Measurements from ENCODE around the gene HEXIM2. TPM values are rescaled to one million over a fixed set of nuclear protein-coding genes. Genes with fewer than 3 reads are reported as not detected.

Gene HEXIM2
- total RNA-seq, 2 donors from 2014 or later, result 1.5 TPM; not detected in 1

- ATAC-seq (ENCODE audit: insufficient number of reproducible peaks, low FRiP score, low read depth), result no peak
- peaks cover 23 to 31% of the 10 kb centered on the region in 2 donors for H3K4me1 ChIP-seq (ENCODE audit: control insufficient read depth in 1 of 2, low read depth in 2 of 2)
- peak overlapping the region; percentile 62 to 82 for H3K27ac ChIP-seq
- DNase-seq (ENCODE audit: low spot score), result no peak
- no peaks in the 10 kb centered on the region for H3K9me3 ChIP-seq
- TF ChIP-seq CTCF (IDR thresholded peaks at IDR 0.05), result no peak
- no peaks in the 10 kb centered on the region for H3K27me3 ChIP-seq (replicated peaks; ENCODE audit: insufficient read depth)
- H3K36me3 ChIP-seq, result peaks cover 75% of the 10 kb centered on the region
- no peak overlapping the region for H3K4me3 ChIP-seq
Measured at GRCh38 chr17:45115015-45115625, 46.6 kb upstream of the HEXIM2 start.

DNA sequence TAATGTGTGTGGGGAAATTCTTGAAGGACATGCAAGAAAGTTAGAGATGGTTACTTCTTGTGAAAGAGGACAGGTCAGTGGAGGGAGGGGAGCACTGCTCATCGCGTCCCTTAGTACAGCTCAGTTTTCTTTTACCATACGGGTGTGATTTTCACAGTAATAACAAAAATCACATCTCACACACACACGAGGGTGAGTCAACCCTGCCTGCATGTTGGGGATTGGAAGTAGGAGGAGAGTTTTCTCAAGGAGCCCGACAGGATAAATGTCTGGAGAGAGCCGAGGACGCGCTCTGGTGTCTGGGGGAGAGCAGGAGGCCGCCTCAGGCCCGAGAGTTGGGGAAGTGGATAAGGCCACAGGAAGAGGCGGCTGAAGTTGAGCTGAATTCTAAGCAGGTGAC is 45.8 kb upstream of the HEXIM2 start:
- no peaks in the 10 kb centered on the region for H3K9me3 ChIP-seq
- peaks cover 81% of the 10 kb centered on the region for H3K36me3 ChIP-seq
- H3K27me3 ChIP-seq (replicated peaks; ENCODE audit: insufficient read depth), result no peaks in the 10 kb centered on the region
- H3K27ac ChIP-seq, result peak overlapping the region in 1 of 2 donors; percentile 10
- peaks cover 16 to 24% of the 10 kb centered on the region in 2 donors for H3K4me1 ChIP-seq (ENCODE audit: control insufficient read depth in 1 of 2, low read depth in 2 of 2)
- ATAC-seq (ENCODE audit: insufficient number of reproducible peaks, low FRiP score, low read depth) (no peak), DNase-seq (ENCODE audit: low spot score) (no peak)
- no peak for TF ChIP-seq CTCF (IDR thresholded peaks at IDR 0.05)
- no peak overlapping the region for H3K4me3 ChIP-seq

DNA sequence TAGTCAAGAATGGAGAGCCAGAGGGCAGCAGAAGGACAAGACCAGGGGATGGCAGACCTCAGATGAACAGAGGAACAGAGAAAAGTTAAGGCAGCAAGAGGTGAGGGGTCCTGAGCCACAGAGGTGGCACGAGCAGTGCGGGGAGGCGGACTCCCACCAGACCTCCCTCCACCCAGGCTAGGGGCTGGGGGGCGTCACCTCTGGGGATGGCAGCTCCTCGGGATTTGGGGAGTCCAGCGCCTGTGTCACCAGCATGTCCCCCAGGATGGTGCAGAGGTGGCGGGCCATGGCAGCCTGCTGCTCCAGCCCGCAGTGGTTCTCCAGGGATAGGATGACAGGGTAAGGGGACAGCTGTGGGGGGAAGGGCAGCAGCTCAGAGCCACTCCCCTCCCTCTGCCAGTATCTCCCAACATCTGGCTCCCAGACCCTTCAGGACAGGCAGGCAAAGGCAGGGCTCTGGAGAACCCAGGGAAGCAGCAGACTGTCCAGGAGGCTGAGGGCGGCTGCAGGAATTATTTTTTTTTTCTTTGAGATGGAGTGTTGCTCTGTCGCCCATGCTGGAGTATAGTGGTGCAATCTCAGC is 45.1 kb upstream of the HEXIM2 start:
- DNase-seq (ENCODE audit: low spot score) (no peak), ATAC-seq (ENCODE audit: insufficient number of reproducible peaks, low FRiP score, low read depth) (no peak)
- Histone ChIP-seq H3K36me3 (peaks cover 81% of the 10 kb centered on the region), H3K4me1 (ENCODE audit: control insufficient read depth in 1 of 2, low read depth in 2 of 2) (peaks cover 10 to 19% of the 10 kb centered on the region in 2 donors), H3K27ac (peak overlapping the region in 1 of 2 donors; percentile 10), H3K27me3 (replicated peaks; ENCODE audit: insufficient read depth) (no peaks in the 10 kb centered on the region), H3K9me3 (no peaks in the 10 kb centered on the region), H3K4me3 (no peak overlapping the region)
- TF ChIP-seq CTCF (IDR thresholded peaks at IDR 0.05), result no peak

DNA sequence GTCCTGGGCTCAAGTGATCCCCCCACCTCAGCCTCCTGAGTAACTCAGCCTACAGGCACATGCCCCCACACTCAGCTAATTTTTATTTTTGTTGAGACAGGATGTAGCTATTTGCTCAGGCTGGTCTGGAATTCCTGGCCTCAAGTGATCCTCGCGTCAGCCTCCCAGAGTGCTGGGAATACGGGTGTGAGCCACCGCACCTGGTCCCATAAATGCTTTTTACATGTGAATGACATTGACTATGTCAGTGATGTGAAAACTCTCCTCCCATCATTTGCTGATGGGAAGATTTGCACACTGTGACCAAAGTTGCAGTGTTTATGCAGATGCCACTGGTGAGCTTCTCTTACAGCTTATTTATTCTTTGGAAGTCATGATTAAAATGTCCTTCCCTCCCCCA is 44.3 kb upstream of the HEXIM2 start:
- no peaks in the 10 kb centered on the region for H3K9me3 ChIP-seq
- TF ChIP-seq CTCF (IDR thresholded peaks at IDR 0.05), result no peak
- peaks cover 76% of the 10 kb centered on the region for H3K36me3 ChIP-seq
- peaks cover 7 to 19% of the 10 kb centered on the region in 2 donors for H3K4me1 ChIP-seq (ENCODE audit: control insufficient read depth in 1 of 2, low read depth in 2 of 2)
- no peak for DNase-seq (ENCODE audit: low spot score)
- H3K27ac ChIP-seq, result no peak overlapping the region
- H3K27me3 ChIP-seq (replicated peaks; ENCODE audit: insufficient read depth), result no peaks in the 10 kb centered on the region
- ATAC-seq (ENCODE audit: insufficient number of reproducible peaks, low FRiP score, low read depth), result no peak
- no peak overlapping the region for H3K4me3 ChIP-seq

- Histone ChIP-seq H3K36me3 (peaks cover 69% of the 10 kb centered on the region), H3K4me1 (ENCODE audit: control insufficient read depth in 1 of 2, low read depth in 2 of 2) (peaks cover 12 to 19% of the 10 kb centered on the region in 2 donors), H3K27ac (no peak overlapping the region), H3K4me3 (no peak overlapping the region), H3K9me3 (no peaks in the 10 kb centered on the region), H3K27me3 (replicated peaks; ENCODE audit: insufficient read depth) (no peaks in the 10 kb centered on the region)
- TF ChIP-seq CTCF (IDR thresholded peaks at IDR 0.05), result no peak
- ATAC-seq (ENCODE audit: insufficient number of reproducible peaks, low FRiP score, low read depth) (no peak), DNase-seq (ENCODE audit: low spot score) (no peak)
Measured at GRCh38 chr17:45117848-45118646, 43.6 kb upstream of the HEXIM2 start.
